ENCODE measurements around the gene OARD1.

- TF ChIP-seq SP4 (IDR thresholded peaks at IDR 0.05; ENCODE audit: low read length) (no peak), CTCF (IDR thresholded peaks at IDR 0.05; ENCODE audit: control extremely low read depth in 1 of 3, insufficient read depth in 1 of 3, low read depth in 1 of 3, low read length in 3 of 3) (no peak), RNF2 (IDR thresholded peaks at IDR 0.05; ENCODE audit: borderline replicate concordance, low read depth, low read length, missing control alignments, poor library complexity, severe bottlenecking) (no peak), GABPA (IDR thresholded peaks at IDR 0.05; ENCODE audit: borderline replicate concordance, insufficient read depth, low read length) (no peak), JUND (IDR thresholded peaks at IDR 0.05; ENCODE audit: low read length) (no peak), POLR2AphosphoS5 (IDR thresholded peaks at IDR 0.05; ENCODE audit: low read depth, low read length) (no peak), RFX5 (IDR thresholded peaks at IDR 0.05; ENCODE audit: borderline replicate concordance, low read depth, low read length) (no peak)
Observed at GRCh38 chr6:41079080-41079479, 6.9 kb upstream of the OARD1 start.
